HG03103 (cell line): ENCODE data around the gene KRT15.
A peak's percentile ranks its signal among the peaks of the same experiment; 100 is the strongest.

Source experiments
- ATAC-seq: cut with Tn5 transposase; IDR thresholded peaks from one replicate; pipeline ENCODE4 v1.9.1; 2021; ENCODE audit warnings: low read depth; ENCODE audit not compliant: unreplicated experiment

KRT15 gene

DNA sequence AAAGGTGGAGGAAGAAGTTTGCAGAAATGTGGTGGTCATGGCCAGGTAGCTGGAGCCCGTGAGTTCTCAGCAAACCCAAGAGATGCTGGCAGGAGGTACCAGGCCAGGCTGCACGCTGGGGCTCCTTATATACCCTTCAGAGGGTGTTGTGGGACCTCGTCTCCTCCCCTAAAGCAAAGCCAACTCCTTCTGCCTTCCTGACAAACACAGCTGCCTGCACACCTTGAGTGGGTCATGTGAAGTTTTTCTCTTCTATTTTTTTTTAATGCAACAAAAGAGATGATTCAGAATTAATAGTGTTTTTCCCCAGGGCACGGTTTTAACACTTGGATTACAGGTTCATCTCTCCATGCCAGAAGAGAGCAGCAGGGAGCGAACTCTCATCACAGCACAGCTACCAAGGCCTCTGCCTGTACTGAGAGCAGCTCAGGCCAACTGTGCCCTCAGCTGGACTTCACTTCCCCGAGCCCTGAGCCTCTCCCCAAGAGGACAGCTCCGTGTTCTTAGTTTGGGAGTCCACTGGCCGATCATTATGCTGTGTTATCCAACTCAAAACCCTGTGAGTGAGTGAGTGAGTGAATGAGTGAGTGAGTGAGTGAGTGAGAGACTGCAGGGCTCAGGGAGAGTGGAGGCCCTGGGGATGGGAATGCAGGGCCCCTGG is at the start of gene KRT15:
Gene KRT15 (minus strand): TSS at position 102 of the 661 bp plus-strand sequence. CDS start 63 bp downstream, at position 39.
- no peak for ATAC-seq

GRCh38 chr17:41567317-41567716 is 48.6 kb upstream of the KRT15 start:
- no peak for ATAC-seq

DNA sequence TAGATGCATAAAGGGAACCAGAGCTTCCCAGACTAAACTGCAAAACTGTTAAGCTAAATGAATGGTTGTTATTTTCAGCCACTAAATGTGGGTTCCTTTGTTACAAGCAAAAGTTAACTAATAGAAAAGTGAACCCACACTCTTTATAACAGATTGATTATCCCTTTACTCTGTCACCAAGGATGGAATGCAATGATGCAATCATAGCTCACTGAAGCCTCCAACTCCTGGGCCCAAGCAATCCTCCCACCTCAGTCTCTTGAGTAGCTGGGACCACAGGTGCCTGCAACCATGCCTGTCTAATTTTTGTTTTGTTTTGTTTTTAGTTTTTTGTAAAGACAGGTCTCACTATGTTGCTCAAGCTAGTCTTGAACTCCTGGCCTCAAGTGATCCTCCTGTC is 46.6 kb upstream of the KRT15 start:
- ATAC-seq = no peak

GRCh38 chr17:41563607-41564170 is 45.0 kb upstream of the KRT15 start:
- ATAC-seq = no peak

- no peak for ATAC-seq
These were observed 42.9 kb upstream of the KRT15 start for GRCh38 chr17:41561554-41561953.

DNA sequence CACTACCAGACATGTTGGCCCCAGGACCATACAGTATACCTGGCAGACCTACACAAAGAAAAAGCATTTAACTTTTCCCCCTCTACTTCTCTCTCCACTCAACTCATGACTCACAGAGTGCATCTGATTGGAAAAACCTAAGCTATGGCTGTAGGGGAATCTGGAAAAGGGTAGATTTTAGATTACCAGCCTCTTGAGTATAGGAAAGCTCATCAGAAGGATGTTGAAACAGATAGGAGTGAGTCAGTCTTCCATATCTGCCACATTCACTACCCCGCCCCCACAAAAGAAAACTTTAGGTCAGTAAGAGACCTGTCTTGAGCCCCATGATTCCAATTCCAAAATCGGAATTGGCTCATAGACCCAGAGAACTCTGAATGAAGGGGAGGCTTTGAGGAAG is 40.9 kb upstream of the KRT15 start:
- ATAC-seq = no peak

DNA sequence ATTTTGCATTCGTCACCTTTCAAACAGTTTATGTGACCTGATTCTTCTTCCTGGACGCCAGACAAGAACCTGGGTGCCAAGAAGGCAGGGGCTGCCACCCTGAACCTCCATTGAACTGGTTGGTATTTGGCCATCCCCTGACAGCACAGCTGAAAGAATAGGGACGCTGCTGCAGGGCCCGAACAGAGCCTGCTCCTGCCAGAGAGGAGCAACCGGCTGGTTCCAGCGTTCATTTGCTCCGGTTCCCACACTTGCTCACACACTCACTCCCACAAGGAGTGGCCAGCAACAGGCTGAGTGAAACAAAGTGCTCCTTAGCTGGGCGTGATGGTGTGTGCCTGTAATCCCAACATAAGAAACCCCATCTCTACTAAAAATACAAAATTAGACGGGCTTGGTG is 38.2 kb upstream of the KRT15 start:
- ATAC-seq = no peak

DNA sequence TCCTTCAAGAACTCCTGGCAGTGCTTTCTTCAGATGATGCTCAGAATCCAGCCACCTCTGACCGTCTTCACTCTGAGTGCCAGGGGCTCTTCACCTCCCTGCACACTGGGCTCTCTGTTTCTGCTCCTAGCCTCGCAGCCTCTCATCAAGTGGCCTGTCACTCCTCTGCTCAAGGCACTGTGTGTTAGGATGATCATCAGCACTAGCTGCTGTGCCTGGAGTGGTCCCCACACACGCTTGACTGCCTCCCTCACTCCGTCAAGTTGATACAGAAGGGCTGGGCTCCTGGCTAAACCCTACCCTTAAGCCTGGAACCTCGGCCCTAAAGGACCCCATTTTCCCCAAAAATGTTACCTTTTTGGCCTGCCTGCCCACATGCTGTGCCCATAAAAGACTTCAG is 37.6 kb upstream of the KRT15 start:
- ATAC-seq = no peak

DNA sequence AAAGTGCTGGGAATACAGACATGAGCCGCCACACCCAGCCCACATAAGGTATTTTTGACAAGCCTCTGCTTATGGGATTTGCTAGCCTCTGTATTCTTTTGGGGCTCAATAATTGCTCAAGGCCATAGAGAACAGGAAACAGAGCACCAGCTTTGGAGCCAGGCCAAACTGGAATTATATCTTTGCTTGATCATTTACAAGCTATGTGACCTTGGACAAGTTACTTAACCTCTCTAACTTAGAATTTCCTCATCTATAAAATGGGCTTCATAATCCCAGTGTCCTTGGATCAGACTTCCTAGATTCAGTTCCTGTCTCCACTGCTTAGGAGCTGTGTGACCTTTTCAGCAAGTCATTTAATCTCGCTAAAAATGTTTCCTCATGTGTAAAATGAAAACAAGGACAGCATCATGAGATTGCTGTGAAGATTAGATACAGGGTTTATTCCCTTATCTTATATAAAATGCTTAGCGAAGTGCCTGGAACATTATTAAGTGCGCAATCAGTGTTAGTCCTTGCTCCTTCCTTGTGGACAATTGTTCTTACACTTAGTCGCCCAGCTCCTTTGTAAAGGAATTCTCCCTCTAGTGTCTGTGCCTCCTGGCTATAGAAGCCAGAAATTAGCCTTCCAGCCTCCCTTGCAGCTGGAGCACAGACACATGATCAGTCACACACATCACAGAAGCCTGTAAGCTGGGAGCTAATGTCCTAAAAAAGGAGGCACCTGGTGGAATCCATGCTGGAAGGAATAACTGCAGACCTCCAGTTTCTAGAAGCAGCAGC is 36.6 kb upstream of the KRT15 start:
- no peak for ATAC-seq

GRCh38 chr17:41553987-41554680 is 35.4 kb upstream of the KRT15 start:
- no peak for ATAC-seq

GRCh38 chr17:41553176-41553575 is 34.5 kb upstream of the KRT15 start:
- ATAC-seq = no peak

DNA sequence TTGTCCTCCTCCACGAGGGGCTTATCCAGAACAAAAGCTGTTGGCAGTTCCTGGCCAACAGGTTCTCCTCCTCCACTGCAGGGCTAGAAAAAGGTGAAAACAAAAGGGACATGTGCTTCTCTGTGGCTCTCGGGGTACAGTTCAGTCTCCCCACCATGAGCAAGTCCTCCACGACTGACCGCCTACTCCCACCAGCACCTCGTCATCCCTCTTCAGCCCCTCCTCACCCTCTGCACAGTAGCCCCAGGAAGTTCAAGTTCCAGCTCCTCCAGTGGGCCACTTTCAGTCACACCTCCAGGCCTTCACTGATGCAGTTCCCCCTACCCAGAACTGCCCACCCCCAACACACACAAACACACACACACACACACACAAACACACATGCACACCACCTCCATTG is 33.8 kb upstream of the KRT15 start:
- ATAC-seq = no peak

DNA sequence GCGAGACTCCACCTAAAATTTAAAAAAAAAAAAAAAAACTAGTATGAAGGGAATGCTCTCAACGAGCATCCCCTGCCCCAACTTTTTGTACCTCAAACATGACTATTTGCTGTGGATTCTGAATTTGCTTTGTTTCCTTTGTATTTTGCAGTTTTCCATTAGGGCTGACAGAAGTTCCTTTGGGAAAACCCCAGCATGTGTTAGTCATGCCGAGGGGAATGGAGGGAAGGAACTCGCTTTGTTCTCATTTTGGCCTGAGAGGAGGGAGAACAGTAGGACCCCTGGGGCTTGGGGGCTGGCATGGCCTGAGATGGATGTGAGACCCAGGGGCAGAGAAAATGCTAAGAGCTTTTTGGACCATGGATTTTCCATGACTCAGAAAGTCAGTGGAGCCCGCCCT is 32.7 kb upstream of the KRT15 start:
- no peak for ATAC-seq

GRCh38 chr17:41549596-41550039 is 30.9 kb upstream of the KRT15 start:
- no peak for ATAC-seq

- ATAC-seq = peak; percentile 52
These were observed 30.3 kb upstream of the KRT15 start for GRCh38 chr17:41548844-41549595.

- ATAC-seq = no peak
These were observed 29.5 kb upstream of the KRT15 start for GRCh38 chr17:41547921-41548843.

GRCh38 chr17:41547378-41547841 is 28.7 kb upstream of the KRT15 start:
- ATAC-seq = no peak

DNA sequence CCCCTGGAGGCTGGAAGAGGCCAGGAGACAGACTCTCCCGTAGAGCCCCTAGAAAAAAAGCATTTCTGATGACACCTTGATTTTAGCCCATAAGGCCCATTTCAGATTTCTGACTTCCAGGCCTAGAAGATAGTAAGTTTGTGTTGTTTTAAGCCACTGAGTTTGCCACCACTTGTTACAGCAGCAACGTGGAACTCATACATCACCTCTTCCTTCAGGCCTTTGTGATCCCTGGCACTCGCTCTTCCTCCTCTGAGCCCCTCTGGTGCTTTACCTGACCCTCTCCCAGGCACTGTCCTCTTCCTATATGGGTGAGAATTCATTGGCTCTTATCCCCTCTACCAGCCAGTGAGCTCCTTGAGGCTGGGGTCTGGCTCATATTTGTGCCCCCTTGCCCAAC is 28.1 kb upstream of the KRT15 start:
- ATAC-seq = no peak

GRCh38 chr17:41545829-41546410 is 27.2 kb upstream of the KRT15 start:
- ATAC-seq = no peak
